AG08395 (cell line): Measurements from ENCODE around the gene PRKAG2.

Source experiments
- DNase-seq: peaks from one replicate; pipeline ENCODE4 v3.0.0; 2012; ENCODE audit warnings: mixed read lengths, low spot score

Gene PRKAG2

DNA sequence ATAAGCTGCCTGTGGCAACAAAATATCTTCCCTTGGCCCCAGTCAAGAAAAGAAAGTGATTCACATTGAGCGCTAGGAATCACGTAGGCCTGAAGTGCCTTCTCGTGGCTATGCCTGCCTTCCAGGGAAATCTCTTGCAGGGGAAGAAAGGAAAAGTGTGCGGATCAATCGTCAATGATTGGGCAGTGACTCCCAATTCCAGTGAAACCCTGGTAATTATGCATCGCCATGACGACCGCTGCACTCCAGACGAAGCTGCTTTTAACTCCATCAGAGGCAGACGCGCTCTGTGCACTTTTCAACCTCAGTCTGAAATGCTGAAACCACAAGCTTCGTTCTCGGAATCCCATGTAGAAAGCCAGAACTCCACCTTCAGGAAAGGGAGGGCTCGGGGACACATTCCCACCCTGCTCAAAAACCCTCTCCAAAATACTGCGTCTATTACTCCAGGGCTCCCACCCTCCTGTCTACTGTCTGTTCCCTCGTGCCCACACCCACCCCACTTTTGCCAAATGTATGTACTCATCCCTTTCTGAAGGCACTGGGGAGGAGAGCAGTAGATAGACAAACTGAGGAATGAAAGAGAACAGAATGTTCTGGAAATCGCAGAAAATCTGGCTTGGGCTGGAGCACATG lies 24.2 kb upstream of the PRKAG2 start:
- no peak for DNase-seq

GRCh38 chr7:151900591-151900985 lies 23.7 kb upstream of the PRKAG2 start:
- DNase-seq = no peak

- no peak for DNase-seq
Observed at GRCh38 chr7:151899513-151900360, 22.8 kb upstream of the PRKAG2 start.

GRCh38 chr7:151897951-151898686 lies 21.2 kb upstream of the PRKAG2 start:
- DNase-seq = no peak

DNA sequence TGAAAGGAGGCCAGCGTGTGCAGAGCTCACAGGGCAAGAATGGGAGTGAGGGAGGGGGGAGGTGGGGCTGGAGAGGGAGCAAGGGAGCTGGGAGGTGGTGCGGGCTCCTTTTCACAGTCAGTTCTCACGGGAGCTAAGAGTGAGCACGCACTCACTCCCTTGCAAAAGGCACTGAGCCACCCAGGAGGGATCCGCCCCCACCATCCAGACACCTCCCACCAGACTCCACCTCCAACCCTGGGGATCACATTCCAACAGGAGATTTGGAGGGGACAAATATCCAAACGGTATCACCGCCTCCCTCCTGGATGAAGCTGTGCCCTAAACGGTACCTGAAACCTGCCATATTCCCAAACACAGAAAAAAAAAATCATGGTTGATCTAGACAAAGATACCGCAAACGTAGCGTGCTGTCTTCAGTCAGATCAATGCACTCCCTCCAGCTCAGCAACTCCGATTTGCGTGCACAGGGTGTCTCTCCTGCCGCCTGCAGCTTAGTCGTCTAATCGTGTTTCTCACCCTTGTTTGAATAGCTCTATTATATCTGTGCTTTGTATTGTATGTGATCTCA lies 20.3 kb upstream of the PRKAG2 start:
- DNase-seq = no peak

- DNase-seq = no peak
Observed at GRCh38 chr7:151896486-151896885, 19.6 kb upstream of the PRKAG2 start.

DNA sequence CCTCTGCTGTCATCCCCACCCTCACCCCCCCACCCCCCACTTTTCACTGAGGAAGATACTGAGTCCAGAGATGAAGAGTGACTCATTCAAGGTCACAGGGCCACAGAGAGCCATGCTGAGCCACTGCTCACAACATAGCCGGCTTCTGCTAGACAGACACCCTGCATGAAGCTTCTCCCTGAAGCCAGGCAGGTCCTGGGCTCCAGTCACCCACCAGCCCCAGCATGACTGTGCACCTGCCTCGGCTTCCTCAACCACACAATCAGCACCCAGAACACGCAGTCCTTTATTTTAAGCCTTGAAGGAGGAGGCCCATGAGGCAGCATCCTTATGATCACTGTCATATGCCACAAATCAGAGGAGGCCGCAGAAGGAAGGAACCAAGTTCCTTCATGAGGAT lies 19.2 kb upstream of the PRKAG2 start:
- no peak for DNase-seq

- DNase-seq = no peak
Observed at GRCh38 chr7:151895631-151896031, 18.7 kb upstream of the PRKAG2 start.

- DNase-seq = no peak
Observed at GRCh38 chr7:151895008-151895630, 18.2 kb upstream of the PRKAG2 start.

DNA sequence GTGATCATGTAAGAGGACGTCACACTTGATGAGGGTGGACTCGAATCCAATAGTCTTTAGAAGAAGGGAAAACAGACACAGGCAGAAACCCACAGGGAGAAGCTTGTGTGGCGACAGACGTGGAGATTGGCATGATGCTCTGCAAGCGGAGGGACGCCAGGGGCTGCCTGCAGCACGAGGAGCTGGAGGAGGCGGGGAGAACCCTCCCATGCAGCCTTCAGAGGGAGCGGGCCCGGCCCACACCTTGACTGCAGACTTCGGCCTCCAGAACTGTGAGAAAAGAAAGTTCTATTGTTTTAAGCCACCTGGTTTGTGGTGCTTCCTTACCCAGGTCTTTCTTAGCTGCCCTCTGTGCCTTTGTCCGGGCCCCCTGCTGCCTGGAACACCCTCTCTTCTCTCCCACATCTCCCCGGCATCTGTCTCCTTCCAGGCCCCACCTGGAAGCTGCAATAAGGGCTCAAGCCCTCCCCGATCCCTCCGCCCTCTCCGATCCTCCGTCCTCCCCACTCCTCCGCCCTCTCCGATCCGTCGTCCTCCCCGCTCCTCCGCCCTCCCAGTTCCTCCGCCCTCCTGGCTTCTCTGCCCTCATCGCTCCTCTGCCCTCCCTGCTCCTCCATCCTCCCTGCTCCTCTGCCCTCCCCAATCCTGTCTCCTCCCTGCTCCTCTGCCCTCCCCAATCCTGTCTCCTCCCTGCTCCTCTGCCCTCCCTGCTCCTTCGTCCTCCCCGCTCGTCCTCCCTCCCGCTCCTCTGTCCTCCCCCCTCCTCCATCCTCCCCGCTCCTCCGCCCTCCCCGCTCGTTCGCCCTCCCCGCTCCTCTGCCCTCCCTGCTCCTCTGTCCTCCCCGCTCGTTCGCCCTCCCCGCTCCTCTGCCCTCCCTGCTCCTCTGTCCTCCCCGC lies 17.4 kb upstream of the PRKAG2 start:
- no peak for DNase-seq

DNA sequence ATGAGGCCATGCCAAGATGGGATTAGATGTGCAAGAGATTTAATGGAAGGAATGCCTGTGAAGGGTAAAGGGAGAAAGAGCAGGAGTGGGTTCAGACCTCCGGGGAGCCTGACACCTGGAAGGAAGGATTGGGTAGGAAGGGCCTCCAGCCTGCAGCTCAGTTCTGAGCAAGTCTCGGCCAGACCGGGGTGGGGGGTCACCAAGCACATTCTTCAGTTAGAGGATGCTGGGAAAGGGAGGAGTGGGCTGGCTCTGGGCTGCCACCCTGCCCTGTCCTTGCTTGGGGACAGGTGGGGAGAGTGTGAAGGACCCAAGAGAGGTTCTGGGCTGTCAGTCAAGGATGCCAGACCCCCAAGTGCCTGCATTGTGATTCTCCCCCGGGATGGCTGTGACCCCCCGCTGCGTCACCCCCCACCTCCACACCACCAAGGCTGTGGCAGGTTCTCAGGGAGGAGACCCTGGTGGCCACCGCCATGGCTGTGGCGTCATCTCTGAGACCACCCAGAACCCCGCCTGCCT lies 16.5 kb upstream of the PRKAG2 start:
- DNase-seq = no peak

DNA sequence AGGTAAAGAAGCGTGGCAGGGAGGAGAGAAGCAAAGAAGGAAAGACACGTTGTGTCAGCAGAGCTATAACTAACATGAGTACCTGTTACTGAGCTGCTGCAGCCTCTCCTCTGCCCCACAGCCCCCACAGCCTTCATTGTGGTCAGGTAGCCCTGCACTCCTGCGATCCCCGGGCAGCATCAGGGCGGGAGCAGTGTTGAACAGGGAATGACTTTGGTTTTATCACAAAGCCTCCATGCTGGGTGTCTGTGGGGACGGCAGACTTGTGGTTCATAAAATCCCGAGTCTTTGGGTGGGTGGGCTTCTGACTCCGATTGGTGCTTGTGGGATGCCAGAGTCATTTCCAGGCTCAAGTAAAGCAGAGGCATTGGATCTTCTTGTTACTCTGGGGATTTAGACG lies 14.8 kb upstream of the PRKAG2 start:
- DNase-seq = no peak

DNA sequence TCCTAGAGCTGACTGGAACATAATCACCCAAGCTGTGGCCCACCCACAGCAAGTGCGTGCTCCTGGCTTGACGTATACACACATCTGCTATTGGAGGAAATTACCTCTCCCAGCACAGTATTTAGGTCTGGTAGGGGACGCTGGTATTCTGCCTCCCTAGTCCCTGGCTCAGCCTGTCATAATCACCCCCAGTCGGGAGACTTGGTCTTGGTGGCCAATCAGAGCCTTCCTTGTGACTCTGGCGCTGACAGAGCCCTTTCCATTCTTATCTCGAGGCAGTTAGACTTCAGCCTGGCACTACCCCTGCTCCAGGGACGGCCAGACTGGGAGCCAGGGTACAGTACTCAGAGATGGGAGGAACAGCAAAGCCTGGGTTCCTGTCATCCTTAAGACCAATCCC lies 14.3 kb upstream of the PRKAG2 start:
- DNase-seq = no peak

DNA sequence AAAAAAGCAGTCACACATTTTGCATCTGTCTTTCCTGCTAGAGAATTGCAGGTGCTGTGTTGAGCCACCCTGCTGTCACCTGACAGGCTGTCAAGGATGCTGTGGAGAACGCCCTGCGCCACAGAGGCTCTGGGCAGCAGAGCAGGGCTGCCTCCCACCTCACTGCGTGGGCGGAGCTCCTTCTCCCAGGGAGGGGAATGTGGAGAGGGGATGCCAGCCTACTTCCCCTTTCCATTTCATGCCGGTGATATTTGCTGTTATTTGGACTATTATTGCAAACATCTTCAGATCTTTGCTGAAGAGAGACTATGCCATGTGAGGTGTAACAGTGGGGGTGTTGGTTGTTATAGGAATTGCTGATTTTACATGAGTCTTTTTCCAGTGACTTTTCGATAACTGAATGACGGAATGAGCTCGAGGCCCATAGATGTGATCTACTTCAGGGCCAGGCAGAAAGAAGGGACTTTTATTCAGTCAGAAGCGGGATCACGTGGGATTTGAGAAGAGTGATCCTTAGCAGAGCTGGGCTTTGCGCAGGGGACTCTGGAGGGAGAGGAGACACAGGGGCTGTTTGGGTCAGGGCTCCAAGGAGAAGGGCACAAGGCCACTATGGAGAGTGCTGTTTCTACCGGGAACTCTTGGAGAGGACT lies 13.6 kb upstream of the PRKAG2 start:
- no peak for DNase-seq

DNA sequence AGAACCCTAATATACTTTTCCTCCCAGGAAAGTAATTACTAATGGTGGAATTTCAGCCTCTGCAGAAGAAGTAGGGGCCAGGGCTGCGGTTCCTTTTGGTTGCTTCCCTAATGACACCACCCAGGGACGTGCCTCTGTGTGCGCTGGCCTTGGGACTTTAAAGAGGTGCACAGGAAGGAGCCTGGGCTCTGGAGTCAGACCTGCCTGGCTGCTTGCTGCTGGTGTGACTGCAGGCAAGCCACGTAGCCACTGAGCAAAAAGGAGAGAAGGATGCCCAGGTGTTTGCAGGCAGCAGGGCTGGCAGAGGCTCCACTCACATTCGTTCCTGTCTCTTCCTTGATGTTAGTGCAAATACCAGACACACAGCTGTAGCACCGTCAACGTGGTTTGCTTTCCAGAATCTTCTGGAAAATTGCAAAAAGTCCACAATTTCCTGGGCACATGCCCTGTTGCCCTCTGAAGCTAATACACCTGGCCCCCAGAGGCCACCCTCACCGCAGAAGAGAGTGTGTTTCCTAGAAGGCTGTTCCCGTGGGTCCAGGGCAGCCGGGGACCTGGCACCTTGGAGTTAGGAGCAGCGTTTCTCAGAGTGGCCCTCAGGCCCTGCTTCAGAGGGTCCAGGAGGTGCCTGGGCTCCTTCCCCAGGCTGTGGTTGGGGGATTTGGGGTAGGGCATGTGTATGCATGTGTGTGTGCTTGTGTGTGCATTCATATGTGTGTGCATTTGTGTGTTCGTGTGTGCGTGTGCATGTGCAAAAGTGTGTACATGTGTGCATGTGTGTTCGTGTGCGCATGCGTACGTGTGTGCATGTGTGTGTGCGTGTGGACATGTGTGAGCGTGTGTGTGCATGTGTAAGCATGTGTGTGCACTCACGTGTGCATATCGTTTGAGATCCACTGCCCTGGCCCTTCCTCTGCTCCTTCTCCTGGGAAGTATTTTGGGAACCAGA lies 12.8 kb upstream of the PRKAG2 start:
- no peak for DNase-seq

DNA sequence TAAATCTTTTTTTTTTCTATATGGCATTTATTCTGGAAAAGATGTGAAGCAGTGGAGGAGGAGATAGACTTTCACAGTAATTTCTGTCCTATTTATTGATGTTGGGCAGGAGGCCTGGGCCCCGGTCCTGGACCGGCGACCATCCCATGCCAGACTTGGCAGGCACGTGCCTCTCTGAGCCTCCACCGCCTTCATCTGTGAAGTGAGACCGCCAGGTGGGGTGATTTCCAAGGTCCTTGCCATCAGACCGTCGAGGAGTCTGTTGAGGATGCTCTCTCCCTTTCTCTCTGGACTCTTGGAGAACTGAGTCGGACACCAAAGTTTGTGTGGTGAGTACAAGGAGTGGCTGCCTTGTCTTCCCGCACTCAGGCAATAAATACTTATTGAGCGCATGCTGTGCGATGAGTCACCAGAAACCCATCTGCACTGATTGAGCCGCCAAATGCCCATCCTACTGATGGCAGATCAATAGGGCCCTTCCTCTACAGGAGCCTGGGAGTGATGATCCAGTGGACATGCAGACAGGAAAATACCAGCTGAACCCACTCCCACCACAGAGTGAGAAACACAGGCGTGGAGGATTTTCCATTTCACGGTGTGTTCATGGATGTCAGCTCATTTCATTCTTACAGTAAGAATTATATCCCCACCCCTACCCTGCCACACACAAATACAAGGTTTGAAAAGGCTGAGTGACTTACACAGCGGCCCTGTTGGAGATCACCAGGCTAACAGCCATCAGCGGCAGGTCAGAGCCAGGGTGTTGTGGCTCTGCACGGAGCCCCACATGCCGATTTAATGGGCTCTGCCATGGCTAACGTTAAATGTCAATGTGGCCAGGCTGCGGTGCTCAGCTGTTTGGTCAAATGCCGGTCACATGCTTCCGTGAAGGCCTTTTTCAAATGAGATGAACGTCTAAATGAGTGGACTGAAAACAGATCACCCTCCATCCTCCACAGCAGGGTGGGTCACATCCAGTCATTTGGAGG lies 11.5 kb upstream of the PRKAG2 start:
- DNase-seq = no peak

DNA sequence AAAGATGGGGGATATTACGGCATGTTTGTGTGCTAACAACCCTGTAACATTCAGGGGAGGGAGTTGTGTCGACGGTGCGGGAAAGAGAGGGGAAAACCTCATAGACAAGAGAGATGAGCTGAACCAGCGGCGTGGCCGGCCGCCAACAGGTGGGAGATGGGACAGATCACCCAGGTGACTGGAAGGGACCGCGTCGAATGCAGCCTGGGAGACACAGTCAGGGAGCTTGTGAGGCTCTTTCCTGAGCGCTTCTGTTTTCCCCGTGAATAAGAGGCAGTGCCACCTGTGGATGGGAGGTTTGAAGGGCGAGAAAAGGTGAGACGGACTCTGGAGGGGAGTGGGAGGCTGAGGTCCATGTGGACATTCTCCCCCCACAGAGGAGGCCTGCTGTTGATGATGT lies 9.9 kb upstream of the PRKAG2 start:
- no peak for DNase-seq

GRCh38 chr7:151885202-151885580 lies 8.3 kb upstream of the PRKAG2 start:
- no peak for DNase-seq
